ENCODE results near the gene SUMO3.

The SUMO3 gene

DNA sequence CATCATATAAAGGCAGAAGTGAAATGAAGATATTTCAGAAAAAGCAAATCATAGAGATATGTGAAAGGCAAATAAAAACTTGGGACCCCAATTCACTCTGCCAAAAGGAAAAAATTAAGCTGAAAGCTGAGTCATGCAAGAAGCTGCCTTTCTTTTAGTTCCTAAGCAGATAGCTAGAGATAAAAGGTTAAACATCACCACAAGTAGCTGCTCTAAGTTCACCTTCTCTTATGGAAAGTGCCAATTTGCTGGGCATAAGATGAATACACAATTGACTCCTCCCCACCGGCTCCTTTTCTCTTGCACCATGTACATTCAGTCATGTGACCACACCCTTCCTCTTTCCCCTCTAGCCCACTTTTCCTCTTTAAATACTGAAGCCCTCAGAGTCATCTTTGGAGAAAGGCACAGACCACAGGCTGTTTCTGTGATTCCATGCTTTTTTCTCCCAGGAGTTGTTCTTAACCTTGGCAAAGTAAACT is 5.4 kb upstream of the SUMO3 start:
- Histone ChIP-seq H3K4me2 (ENCODE audit: low read depth, low read length, poor library complexity, severe bottlenecking) (no peak overlapping the region), H3F3A (ENCODE audit: insufficient read depth) (no peaks in the 10 kb centered on the region), H3K9me2 (replicated peaks; ENCODE audit: insufficient read depth, low read length) (no peaks in the 10 kb centered on the region), H3K27me3 (ENCODE audit: low read length) (no peaks in the 10 kb centered on the region), H3K36me3 (ENCODE audit: low read length) (no peaks in the 10 kb centered on the region; the same call in 1 of the 2 replicates), H4K20me1 (ENCODE audit: low read depth, low read length) (no peaks in the 10 kb centered on the region), H3K79me2 (ENCODE audit: insufficient read depth, low read length) (no peaks in the 10 kb centered on the region), H3K9ac (ENCODE audit: low read length) (no peak overlapping the region), H3K9me3 (ENCODE audit: insufficient read depth, low read length) (peaks cover 26% of the 10 kb centered on the region), H2AFZ (ENCODE audit: low read depth, low read length, severe bottlenecking) (no peak overlapping the region), H3K4me3 (ENCODE audit: insufficient read depth, low read length, poor library complexity, severe bottlenecking) (no peak overlapping the region), H3K27ac (ENCODE audit: low read depth, low read length) (no peak overlapping the region)
- TF ChIP-seq, protein P1, sequence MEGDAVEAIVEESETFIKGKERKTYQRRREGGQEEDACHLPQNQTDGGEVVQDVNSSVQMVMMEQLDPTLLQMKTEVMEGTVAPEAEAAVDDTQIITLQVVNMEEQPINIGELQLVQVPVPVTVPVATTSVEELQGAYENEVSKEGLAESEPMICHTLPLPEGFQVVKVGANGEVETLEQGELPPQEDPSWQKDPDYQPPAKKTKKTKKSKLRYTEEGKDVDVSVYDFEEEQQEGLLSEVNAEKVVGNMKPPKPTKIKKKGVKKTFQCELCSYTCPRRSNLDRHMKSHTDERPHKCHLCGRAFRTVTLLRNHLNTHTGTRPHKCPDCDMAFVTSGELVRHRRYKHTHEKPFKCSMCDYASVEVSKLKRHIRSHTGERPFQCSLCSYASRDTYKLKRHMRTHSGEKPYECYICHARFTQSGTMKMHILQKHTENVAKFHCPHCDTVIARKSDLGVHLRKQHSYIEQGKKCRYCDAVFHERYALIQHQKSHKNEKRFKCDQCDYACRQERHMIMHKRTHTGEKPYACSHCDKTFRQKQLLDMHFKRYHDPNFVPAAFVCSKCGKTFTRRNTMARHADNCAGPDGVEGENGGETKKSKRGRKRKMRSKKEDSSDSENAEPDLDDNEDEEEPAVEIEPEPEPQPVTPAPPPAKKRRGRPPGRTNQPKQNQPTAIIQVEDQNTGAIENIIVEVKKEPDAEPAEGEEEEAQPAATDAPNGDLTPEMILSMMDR (IDR thresholded peaks at IDR 0.05; ENCODE audit: insufficient read depth, low read length, poor library complexity, severe bottlenecking): no peak
- no peak for TF ChIP-seq EZH2phosphoT487 (conservative IDR thresholded peaks at IDR 0.05; ENCODE audit: low read length)

DNA sequence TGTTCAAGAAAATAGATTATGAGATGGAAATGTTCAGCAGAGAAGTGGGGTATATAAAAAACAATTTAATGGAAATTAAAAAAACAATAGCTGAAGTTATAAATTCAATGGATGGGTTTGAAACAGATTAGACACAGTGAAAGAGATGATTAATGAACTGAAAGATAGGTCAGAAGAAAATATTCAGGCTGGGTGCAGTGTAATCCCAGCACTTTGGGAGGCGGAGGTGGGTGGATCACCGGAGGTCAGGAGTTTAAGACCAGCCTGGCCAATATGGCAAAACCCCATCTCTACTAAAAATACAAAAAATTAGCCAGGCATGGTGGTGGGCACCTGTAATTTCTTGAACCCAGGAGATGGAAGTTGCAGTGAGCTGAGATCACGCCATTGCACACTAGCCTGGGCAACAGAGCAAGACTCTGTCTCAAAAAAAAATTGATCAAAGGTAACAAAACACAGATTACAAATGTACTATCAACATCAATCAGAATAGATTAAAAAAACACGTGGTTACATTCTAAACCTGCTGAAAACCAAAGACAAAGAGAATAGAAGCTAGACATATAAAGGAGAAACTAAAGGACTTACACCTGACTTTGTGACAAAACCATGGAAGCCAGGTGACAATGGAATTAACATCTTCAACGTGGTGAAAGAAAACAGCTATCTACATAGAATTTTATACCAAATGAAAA is 4.8 kb upstream of the SUMO3 start:
- H3K27ac ChIP-seq (ENCODE audit: low read depth, low read length): no peak overlapping the region
- H3F3A ChIP-seq (ENCODE audit: insufficient read depth): no peaks in the 10 kb centered on the region
- H3K9me2 ChIP-seq (replicated peaks; ENCODE audit: insufficient read depth, low read length): no peaks in the 10 kb centered on the region
- no peak overlapping the region for H3K4me3 ChIP-seq (ENCODE audit: insufficient read depth, low read length, poor library complexity, severe bottlenecking)
- no peaks in the 10 kb centered on the region for H4K20me1 ChIP-seq (ENCODE audit: low read depth, low read length)
- no peaks in the 10 kb centered on the region for H3K79me2 ChIP-seq (ENCODE audit: insufficient read depth, low read length)
- peaks cover 22% of the 10 kb centered on the region; the same call in 1 of the 2 replicates for H3K9me3 ChIP-seq (ENCODE audit: insufficient read depth, low read length)
- no peaks in the 10 kb centered on the region; the same call in 1 of the 2 replicates for H3K36me3 ChIP-seq (ENCODE audit: low read length)
- H3K9ac ChIP-seq (ENCODE audit: low read length): no peak overlapping the region
- no peak overlapping the region for H2AFZ ChIP-seq (ENCODE audit: low read depth, low read length, severe bottlenecking)
- no peak overlapping the region for H3K4me2 ChIP-seq (ENCODE audit: low read depth, low read length, poor library complexity, severe bottlenecking)
- H3K27me3 ChIP-seq (ENCODE audit: low read length): no peaks in the 10 kb centered on the region
- TF ChIP-seq, protein P1 (IDR thresholded peaks at IDR 0.05; ENCODE audit: insufficient read depth, low read length, poor library complexity, severe bottlenecking): no peak
- TF ChIP-seq EZH2phosphoT487 (conservative IDR thresholded peaks at IDR 0.05; ENCODE audit: low read length): no peak

DNA sequence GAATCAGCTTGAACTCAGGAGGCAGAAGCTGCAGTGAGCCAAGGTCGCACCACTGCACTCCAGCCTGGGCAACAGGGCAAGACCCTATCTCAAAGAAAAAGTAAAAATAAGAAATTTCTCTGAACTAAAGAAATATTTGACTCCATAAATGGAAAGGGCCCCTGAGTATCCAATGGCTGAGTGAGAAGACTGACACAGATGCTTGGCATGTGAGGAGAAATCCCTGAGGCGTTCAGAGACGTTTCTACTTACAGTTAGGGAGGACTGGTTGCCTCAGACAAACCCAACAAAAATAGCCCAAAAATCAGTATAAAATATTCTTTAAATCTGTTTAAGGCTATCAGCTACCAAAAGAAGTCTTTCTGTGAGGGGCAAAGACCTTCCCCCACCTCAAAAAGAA is 3.0 kb upstream of the SUMO3 start:
- TF ChIP-seq, protein P1 (IDR thresholded peaks at IDR 0.05; ENCODE audit: insufficient read depth, low read length, poor library complexity, severe bottlenecking): no peak
- no peak for TF ChIP-seq EZH2phosphoT487 (conservative IDR thresholded peaks at IDR 0.05; ENCODE audit: low read length)
- no peaks in the 10 kb centered on the region for H4K20me1 ChIP-seq (ENCODE audit: low read depth, low read length)
- no peak overlapping the region for H2AFZ ChIP-seq (ENCODE audit: low read depth, low read length, severe bottlenecking)
- H3K9me2 ChIP-seq (replicated peaks; ENCODE audit: insufficient read depth, low read length): no peaks in the 10 kb centered on the region
- H3F3A ChIP-seq (ENCODE audit: insufficient read depth): 0 out of 2 replicates have a peak, but pooled peaks cover 3% of the 10 kb centered on the region
- H3K27me3 ChIP-seq (ENCODE audit: low read length): no peaks in the 10 kb centered on the region
- no peak overlapping the region for H3K9ac ChIP-seq (ENCODE audit: low read length)
- H3K36me3 ChIP-seq (ENCODE audit: low read length): no peaks in the 10 kb centered on the region; the same call in 1 of the 2 replicates
- peaks cover 16% of the 10 kb centered on the region; the same call in 1 of the 2 replicates for H3K9me3 ChIP-seq (ENCODE audit: insufficient read depth, low read length)
- no peak overlapping the region for H3K4me2 ChIP-seq (ENCODE audit: low read depth, low read length, poor library complexity, severe bottlenecking)
- no peak overlapping the region for H3K4me3 ChIP-seq (ENCODE audit: insufficient read depth, low read length, poor library complexity, severe bottlenecking)
- H3K27ac ChIP-seq (ENCODE audit: low read depth, low read length): no peak overlapping the region
- peaks cover 15% of the 10 kb centered on the region for H3K79me2 ChIP-seq (ENCODE audit: insufficient read depth, low read length)
